ENCODE measurements around the gene TSPAN9. TPM values are rescaled to one million over a fixed set of nuclear protein-coding genes. Genes with fewer than 3 reads are reported as not detected.

The TSPAN9 gene
- total RNA-seq, 3 donors from 2014 or later: 16.8 to 44.9 (median 36.9) TPM

DNA sequence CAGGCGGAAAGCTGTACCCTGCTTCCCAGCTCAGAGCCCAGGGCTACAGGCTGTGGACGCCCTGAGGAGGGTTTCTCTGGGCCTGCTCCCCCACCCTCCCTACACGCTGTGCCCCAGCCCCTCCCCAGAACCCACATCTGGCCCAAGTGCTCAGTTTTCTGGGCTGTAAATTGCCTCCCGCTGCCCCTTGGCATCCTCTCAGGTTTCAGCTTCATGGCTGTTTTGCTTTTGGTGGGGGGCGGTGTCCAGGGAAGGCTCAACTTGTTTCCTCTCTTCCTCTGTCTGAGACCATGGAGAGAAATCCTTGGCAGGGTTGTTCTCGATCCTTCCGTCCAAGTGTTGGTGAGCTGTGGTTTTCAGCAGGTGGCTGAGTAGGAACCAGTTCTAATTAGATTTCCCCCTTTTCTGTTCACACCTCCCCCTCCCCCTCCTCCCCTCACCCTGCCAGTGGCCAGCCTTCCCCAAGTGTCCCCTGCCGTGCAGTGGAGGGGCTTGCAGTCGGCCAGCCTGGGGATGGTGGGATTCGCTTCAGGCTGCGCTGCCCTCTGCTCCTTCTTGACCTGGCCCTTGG, 61.8 kb downstream of the TSPAN9 start:
- H3K4me1 ChIP-seq: peaks cover 0 to 12% of the 10 kb centered on the region in 2 donors
- H3K27me3 ChIP-seq: no peaks in the 10 kb centered on the region
- no peak for DNase-seq (ENCODE audit: low spot score in 2 of 2)
- no peaks in the 10 kb centered on the region for H3K36me3 ChIP-seq
- TF ChIP-seq CTCF (IDR thresholded peaks at IDR 0.05): no peak
- no peak for TF ChIP-seq POLR2A (IDR thresholded peaks at IDR 0.05)
- TF ChIP-seq POLR2AphosphoS5 (IDR thresholded peaks at IDR 0.05): no peak
- intact Hi-C loops (cut with DNase I; ENCODE audit: low total_unique reads): no loop called here
- H3K27ac ChIP-seq: no peak overlapping the region
- H3K9me3 ChIP-seq: no peaks in the 10 kb centered on the region
- H3K4me3 ChIP-seq: no peak overlapping the region

DNA sequence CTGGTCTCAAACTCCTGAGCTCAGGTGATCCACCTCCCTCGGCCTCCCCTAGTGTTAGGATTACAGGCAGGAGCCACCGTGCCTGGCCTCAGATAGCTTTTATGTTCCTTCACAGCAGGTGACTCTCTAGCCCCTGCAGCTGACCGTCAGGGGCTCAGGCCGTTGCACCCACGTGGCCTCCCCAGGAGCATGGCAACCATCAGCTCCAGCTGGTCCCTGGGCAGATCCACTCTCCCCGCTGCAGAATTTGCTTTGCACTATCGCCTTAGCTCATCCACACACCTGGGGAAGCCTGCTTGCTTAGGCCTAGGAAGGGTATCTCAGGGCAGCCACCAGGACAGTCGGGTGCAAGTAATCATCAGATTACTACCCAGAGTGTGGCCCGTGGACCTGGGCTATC, 62.6 kb downstream of the TSPAN9 start:
- Histone ChIP-seq H3K9me3 (no peaks in the 10 kb centered on the region), H3K4me3 (no peak overlapping the region), H3K36me3 (no peaks in the 10 kb centered on the region), H3K27ac (no peak overlapping the region), H3K4me1 (peaks cover 0 to 12% of the 10 kb centered on the region in 2 donors), H3K27me3 (no peaks in the 10 kb centered on the region)
- DNase-seq (ENCODE audit: low spot score in 2 of 2): no peak
- intact Hi-C loops (cut with DNase I; ENCODE audit: low total_unique reads): loop anchor here (10.0 kb wide), 1 partner anchor 135 kb away; no protein-coding TSS in a partner anchor
- TF ChIP-seq CTCF (IDR thresholded peaks at IDR 0.05) (no peak), POLR2A (IDR thresholded peaks at IDR 0.05) (no peak), POLR2AphosphoS5 (IDR thresholded peaks at IDR 0.05) (no peak)

- Histone ChIP-seq H3K4me1 (peaks cover 0 to 12% of the 10 kb centered on the region in 2 donors), H3K27ac (no peak overlapping the region), H3K27me3 (no peaks in the 10 kb centered on the region), H3K4me3 (no peak overlapping the region), H3K36me3 (no peaks in the 10 kb centered on the region), H3K9me3 (no peaks in the 10 kb centered on the region)
- DNase-seq (ENCODE audit: low spot score in 2 of 2): no peak
- TF ChIP-seq POLR2A (IDR thresholded peaks at IDR 0.05) (no peak), POLR2AphosphoS5 (IDR thresholded peaks at IDR 0.05) (no peak), CTCF (IDR thresholded peaks at IDR 0.05) (no peak)
- intact Hi-C loops (cut with DNase I; ENCODE audit: low total_unique reads): loop anchor here (10.0 kb wide), 1 partner anchor 135 kb away; no protein-coding TSS in a partner anchor
These were observed 63.1 kb downstream of the TSPAN9 start for GRCh38 chr12:3140284-3140683.

GRCh38 chr12:3141339-3142321, 64.5 kb downstream of the TSPAN9 start:
- DNase-seq (ENCODE audit: low spot score in 2 of 2): no peak
- no peaks in the 10 kb centered on the region for H3K36me3 ChIP-seq
- no peak overlapping the region for H3K4me3 ChIP-seq
- H3K9me3 ChIP-seq: no peaks in the 10 kb centered on the region
- TF ChIP-seq CTCF (IDR thresholded peaks at IDR 0.05) (no peak), POLR2AphosphoS5 (IDR thresholded peaks at IDR 0.05) (no peak), POLR2A (IDR thresholded peaks at IDR 0.05) (no peak)
- peaks cover 0 to 12% of the 10 kb centered on the region in 2 donors for H3K4me1 ChIP-seq
- H3K27ac ChIP-seq: no peak overlapping the region
- H3K27me3 ChIP-seq: no peaks in the 10 kb centered on the region
- intact Hi-C loops (cut with DNase I; ENCODE audit: low total_unique reads): loop anchor here (10.0 kb wide), 1 partner anchor 133 kb away; no protein-coding TSS in a partner anchor

DNA sequence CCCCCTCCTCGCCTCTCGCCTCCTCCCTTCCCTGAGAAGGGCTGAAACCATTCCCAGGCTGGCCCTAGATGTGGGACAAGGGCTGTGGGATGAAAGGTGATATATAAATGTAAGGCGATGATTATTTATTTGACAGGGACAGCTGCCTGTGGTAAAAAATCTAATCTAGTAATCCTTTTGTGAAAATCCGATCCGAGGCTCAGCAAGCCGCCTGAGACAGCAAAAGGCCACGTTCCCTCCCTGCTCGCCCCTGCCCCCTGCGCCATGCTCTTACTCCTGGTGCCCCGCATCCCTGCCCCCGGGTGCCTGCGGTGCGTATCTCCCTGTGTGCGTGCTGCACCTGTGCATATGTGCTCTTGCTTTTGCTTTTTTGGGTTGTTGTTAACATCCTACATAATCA, 65.2 kb downstream of the TSPAN9 start:
- no peak overlapping the region for H3K4me3 ChIP-seq
- DNase-seq (ENCODE audit: low spot score in 2 of 2): no peak
- TF ChIP-seq CTCF (IDR thresholded peaks at IDR 0.05) (no peak), POLR2AphosphoS5 (IDR thresholded peaks at IDR 0.05) (no peak), POLR2A (IDR thresholded peaks at IDR 0.05) (no peak)
- intact Hi-C loops (cut with DNase I; ENCODE audit: low total_unique reads): loop anchor here (10.0 kb wide), 1 partner anchor 132 kb away; no protein-coding TSS in a partner anchor
- H3K9me3 ChIP-seq: no peaks in the 10 kb centered on the region
- no peaks in the 10 kb centered on the region for H3K36me3 ChIP-seq
- no peak overlapping the region for H3K27ac ChIP-seq
- no peaks in the 10 kb centered on the region for H3K27me3 ChIP-seq
- peaks cover 0 to 8% of the 10 kb centered on the region in 2 donors for H3K4me1 ChIP-seq
